ENCODE measurements around the gene CAB39.

DNA sequence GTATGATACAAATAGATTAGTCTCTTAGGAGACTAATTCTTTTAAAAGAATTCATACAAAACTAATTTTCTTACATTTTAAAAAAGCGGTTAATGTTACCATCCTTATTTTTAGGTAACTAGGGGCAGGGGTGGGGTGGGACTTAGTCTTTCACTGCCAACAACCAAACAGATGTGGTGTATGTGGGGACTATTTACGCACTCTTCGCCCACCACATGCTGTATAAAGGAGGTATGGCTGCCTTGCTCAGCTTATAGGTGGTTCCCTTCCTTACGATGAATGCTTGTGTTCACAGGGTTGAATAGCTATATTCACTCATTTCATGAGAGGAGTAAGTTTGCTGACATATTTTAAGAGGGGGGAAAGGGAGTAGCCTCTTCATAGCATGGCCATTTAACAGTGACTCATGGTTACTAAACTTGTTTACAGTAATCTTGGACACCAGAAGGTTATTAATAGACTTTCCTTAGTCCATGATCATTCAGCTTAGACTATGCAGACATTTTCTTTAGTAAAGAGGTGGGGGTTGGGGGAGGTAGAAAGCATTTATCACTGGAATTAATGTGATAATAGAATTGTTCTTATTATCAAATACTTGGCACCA, 61.8 kb downstream of the CAB39 start:
- TF ChIP-seq, protein P1, sequence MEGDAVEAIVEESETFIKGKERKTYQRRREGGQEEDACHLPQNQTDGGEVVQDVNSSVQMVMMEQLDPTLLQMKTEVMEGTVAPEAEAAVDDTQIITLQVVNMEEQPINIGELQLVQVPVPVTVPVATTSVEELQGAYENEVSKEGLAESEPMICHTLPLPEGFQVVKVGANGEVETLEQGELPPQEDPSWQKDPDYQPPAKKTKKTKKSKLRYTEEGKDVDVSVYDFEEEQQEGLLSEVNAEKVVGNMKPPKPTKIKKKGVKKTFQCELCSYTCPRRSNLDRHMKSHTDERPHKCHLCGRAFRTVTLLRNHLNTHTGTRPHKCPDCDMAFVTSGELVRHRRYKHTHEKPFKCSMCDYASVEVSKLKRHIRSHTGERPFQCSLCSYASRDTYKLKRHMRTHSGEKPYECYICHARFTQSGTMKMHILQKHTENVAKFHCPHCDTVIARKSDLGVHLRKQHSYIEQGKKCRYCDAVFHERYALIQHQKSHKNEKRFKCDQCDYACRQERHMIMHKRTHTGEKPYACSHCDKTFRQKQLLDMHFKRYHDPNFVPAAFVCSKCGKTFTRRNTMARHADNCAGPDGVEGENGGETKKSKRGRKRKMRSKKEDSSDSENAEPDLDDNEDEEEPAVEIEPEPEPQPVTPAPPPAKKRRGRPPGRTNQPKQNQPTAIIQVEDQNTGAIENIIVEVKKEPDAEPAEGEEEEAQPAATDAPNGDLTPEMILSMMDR (IDR thresholded peaks at IDR 0.05; ENCODE audit: extremely low read depth in 1 of 2, insufficient read depth in 1 of 2, low read depth in 1 of 2, low read length in 2 of 2), result no peak
- no peak for TF ChIP-seq POLR2AphosphoS5 (IDR thresholded peaks at IDR 0.05; ENCODE audit: insufficient read depth, low read depth, low read length)
- TF ChIP-seq EZH2 (IDR thresholded peaks at IDR 0.05; ENCODE audit: borderline replicate concordance, low read depth, low read length, severe bottlenecking), result no peak
- TF ChIP-seq JUN (IDR thresholded peaks at IDR 0.05; ENCODE audit: borderline replicate concordance, insufficient read depth, insufficient read length, low read depth), result peak; percentile 74

All from endothelial cell of umbilical vein (primary cell).